GM19372 (cell line): ENCODE measurements around the gene PSEN2.
"Not testable (repeated sequence)": the region's sequence is repeated elsewhere in the genome, so short reads cannot be mapped to it uniquely, and the experiment has no call there.

Experiments used
- ATAC-seq: cut with Tn5 transposase; IDR thresholded peaks from one replicate; pipeline ENCODE4 v1.9.1; 2021; ENCODE audit warnings: mild to moderate bottlenecking, low read depth, moderate library complexity; ENCODE audit not compliant: unreplicated experiment

The PSEN2 gene

DNA sequence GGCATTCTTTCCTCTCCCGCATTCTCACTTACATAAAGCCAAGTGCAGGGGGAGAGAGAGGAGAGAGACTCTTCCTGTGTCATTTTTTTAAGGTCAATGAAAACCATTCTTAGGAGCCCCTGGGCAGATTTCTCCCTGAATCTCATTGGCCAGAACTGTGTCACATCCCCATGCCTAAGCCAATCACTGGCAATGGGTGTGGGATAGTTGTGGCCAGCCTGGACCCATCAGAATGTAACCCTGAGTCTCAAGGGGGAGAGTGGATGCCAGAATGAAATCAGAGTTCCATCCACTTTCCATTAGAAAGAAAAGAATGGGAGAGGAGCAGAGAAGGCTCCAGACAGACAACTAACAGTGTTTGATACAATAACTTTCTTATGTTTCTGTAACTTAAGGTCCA is 38.5 kb downstream of the PSEN2 start:
- ATAC-seq = no peak

DNA sequence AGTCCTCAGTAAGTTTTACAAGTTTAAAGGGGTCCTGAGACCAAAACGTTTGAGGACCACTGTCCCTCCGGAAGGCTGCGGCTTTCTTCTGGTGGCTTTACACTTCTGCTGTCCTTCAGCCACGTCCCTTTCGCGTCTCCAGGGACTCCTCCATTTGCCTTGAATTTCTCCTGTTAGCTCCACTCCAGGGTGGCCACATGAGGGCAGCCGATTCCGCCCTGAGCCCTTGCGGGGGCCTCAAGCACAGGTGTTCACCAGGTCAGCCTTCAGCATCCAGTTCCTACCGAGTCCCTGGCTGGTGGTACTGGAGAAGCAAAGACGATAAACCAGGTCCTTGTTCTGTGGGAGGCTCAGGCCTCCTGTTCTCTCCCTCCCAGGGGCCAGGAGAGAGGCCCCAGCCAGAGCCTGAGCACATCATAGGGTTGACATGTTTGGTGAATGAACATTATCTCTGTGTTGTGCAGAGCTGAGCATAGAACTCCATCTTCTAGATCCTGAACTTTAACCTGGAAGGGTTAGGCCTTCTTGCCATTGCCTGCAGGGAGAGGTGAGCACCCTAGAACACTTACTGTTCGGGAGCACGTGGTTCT is 42.3 kb downstream of the PSEN2 start:
- ATAC-seq = no peak

DNA sequence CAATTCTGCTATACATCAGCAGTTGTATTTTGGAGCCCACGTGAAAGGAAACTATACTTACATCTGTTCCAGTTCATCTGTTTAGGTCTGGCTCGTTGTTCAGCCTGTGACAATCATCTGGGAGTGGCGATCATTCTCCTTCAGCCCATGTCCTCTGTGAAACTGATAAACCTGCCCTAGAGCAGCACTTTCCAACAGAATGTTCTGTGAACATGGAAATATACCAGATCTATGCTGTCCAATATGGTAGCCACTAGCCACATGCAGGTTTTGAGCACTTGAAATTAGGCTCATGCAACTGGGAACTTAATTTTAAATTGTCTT is 45.2 kb downstream of the PSEN2 start:
- peak; percentile 18 for ATAC-seq

DNA sequence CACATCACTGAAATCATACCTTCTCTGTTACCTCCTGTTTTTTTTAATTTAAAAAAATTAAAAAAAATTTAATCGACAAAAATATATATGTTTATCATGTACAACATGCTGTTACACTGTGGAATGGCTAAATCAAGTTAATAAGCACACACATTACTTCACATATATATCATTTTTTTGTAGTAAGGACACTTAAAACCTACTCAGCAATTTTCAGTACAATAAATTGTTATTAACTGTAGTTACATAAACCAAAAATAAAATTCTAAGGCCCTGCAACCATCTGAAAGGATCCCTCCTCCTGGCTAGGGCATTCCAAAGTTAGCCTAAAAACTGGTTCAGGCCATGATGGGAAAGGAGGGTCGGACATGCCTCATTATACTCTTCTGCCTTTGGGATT is 46.1 kb downstream of the PSEN2 start:
- no peak for ATAC-seq

DNA sequence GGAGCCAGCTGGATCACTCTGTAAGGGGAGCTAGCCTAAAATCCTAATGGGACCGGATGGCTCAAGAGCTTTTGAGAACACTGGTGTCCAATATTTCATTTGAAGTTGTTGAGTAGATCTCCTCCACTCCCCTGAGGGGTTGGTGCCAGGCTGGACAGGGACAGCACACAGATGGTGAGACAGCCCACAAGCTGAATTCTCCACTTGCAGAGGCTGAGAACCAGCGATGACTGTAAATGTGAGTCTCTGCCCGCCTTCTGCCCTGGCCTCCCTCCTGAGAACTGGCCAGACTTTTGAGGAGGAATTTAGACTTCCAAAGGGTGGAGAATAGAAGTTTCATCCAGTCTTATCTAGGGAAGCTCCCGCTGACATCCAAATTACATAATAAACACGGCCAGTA is 49.2 kb downstream of the PSEN2 start:
- ATAC-seq = no peak

DNA sequence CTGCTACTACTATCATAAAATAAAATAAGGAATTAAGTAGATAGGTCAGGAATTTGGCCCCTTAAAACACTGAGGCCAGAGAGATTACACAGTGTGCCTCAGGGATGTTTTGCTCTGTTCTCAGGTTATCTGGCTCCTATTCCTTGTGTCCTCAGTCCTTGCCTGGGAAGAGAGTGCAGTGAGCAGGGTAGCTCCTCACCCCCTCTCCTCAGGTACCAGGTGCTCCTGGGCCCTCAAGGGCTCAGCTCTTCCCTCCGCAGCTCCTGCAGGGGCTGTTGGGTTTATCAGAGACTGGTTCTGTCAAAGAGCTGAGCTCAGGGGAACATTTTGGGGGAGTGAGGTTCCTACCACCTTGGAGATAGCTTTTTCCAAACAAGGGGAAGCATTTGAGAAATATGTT is 49.6 kb downstream of the PSEN2 start:
- no peak for ATAC-seq

DNA sequence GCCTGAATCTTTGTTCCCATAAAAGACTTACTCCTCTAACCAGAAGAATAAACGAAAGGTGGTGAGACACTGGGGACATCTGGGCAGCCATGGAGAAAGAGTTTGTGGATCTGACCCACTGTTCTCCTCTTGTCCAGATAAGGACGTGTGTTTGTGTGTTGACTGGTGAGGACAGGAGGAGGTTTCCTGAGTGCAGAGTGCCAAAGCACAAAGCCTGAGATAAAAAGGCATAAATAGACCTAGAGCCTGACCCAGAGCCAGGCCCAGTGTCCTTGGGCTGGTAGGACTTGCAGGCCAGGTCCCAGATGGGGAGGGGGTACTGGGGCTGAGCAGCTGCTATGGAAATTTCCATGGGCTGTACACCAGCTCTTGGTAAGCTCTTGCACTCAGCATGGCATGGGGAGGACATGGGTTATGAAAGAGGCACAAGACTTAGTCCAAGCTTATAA is 50.1 kb downstream of the PSEN2 start:
- ATAC-seq = no peak

DNA sequence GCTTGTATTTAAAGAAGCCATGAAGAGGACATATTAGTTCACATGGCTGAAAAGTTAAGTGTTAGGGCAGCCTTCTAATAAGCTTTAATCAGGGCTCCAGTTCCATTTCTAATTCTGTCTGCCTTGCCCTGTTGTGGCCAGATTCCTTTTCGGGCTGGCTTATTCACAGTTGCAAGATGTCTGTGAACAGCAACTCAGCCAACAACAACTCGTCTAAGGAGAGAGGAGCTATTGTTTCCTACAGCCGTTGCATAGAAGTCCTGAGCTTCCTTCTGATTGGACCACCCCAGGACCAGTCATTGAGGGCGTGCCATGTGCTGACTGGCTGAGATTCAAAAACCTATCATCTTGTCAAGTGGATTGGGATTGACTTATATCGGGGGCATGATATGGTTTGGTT is 51.1 kb downstream of the PSEN2 start:
- no peak for ATAC-seq

DNA sequence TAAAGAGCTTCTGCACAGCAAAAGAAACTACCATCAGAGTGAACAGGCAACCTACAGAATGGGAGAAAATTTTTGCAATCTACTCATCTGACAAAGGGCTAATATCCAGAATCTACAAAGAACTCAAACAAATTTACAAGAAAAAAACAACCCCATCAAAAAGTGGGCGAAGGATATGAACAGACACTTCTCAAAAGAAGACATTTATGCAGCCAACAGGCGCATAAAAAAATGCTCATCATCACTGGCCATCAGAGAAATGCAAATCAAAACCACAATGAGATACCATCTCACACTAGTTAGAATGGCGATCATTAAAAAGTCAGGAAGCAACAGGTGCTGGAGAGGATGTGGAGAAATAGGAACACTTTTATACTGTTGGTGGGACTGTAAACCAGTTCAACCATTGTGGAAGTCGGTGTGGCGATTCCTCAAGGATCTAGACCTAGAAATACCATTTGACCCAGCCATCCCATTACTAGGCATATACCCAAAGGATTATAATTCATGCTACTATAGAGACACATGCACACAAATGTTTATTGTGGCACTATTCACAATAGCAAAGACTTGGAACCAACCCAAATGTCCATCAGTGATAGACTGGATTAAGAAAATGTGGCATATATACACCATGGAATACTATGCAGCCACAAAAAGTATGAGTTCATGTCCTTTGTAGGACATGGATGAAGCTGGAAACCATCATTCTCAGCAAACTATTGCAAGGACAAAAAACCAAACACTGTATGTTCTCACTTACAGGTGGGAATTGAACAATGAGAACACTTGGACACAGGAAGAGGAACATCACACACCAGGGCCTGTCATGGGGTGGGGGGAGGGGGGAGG is 59.1 kb downstream of the PSEN2 start:
- ATAC-seq = not testable (repeated sequence)

DNA sequence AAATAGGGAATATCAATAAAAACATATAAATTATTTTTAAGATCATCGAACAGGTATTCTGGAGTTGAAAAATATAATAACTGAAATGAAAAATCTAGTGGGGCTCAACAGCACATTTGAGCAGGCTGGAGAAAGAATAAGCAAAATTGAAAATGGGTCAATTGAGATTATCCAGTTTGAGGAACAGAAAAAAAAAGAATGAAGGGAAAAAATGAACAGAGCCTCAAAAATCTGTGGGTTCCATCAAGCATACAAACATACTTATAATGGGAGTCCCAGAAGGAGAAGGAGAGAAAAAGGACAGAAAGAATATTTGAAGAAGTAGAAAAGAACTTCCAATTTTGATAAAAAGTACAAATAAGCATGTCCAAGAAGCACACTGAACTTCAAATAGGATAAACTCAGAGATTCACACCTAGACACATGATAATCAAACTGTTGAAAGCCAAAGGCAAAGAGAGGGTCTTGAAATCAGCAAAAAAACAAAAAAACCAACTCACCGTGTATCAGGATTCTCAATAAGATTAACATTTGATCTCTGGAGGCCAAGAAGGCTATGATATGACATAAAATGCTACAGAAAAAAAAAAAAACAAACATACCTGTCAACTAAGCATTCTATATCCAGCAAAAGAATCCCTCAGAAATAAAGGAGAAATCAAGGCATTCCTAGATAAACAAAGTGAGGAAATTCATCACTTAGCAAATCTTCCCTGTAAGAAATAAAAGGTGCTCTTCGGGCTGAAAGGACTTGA is 64.2 kb downstream of the PSEN2 start:
- no peak for ATAC-seq

DNA sequence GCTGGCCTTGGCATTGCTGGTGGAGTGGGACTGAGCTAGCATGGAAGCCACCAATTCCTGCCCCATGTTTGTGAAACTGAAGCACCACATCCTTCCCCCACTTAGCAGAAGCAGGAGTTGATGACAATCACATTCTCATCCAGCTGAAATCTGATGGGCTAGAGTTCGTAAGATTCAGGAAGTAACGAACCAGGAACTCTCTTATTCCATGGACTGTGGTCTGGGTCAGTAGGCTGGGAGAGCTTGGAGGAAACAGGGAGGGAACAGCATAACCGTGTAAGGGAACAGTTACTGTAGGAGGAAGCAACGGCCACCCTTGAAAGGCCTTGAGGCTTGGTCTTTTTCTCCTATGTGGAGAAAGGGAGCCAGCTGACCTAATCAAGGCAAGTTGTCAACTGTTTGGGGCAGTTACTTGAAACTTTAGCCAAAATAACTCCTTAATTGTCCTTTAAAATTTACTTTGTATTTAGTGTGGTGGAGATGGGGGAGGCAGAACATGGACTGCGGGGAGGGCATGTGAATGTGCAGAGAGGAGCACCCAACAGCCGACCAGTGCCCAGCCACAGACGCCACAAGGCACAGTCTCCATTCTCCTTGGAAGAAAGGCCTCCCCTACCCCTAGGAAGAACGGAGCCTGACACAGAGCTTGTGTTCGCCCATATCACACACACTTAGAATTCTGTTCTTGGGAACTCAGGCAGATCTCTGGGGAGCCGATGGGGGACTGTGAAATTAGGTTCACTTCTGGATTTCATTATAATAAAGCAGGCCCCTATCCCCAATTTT is 67.7 kb downstream of the PSEN2 start:
- ATAC-seq = no peak

DNA sequence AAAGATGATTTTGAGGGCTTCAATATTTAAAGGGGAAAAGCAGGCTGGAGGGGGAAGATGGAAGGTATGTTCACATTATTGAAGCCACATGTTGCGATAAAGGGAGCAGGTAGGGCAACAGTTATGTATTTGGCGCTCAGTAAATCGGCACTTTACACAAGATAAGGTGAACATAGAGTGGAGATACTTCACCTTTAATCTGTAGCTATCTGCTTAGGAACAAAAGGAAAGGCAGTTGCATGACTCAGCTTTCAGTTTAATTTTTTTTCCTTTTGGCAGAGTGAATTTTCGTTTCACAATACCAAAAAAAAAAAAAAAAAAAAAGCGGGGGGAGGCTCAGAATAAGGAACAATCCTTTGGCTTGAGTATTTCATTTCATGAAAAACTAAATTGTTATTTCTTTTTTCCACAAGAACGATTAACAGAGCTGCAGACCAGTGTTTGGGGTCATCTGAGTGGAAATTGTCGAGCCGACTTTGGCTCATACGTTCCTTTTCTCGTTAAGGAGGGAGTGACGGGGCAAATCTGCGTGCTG is 68.6 kb downstream of the PSEN2 start:
- no peak for ATAC-seq

DNA sequence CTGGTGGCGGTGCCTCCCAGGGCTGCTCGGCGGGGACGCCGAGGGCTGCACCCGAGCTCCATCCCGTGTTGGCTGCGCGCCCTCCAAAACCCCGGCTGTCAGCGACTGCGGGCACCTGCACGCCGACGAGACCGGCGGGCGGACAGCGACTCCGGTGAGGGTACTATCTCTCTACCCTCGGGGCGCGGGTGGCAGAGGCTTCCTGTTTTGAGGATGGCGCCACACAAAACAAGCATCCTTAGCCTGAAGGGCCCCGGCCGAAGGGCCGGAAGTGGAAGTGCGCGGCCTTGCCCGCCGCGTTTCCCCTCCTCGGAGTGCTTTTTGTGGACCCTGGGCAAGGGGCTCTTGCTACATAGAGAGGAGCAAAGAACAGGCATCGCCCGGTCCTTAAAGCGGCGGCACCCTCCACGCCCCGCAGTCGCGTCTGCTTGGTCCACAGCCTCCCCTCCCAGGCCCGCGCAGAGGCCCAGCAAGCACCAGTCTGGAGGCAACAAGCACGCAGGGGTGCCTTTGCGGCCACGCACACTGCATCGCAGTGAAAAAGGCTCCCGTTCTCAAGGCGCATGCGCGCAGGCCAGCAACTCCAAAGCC is 69.1 kb downstream of the PSEN2 start:
- peak; percentile 27 for ATAC-seq

DNA sequence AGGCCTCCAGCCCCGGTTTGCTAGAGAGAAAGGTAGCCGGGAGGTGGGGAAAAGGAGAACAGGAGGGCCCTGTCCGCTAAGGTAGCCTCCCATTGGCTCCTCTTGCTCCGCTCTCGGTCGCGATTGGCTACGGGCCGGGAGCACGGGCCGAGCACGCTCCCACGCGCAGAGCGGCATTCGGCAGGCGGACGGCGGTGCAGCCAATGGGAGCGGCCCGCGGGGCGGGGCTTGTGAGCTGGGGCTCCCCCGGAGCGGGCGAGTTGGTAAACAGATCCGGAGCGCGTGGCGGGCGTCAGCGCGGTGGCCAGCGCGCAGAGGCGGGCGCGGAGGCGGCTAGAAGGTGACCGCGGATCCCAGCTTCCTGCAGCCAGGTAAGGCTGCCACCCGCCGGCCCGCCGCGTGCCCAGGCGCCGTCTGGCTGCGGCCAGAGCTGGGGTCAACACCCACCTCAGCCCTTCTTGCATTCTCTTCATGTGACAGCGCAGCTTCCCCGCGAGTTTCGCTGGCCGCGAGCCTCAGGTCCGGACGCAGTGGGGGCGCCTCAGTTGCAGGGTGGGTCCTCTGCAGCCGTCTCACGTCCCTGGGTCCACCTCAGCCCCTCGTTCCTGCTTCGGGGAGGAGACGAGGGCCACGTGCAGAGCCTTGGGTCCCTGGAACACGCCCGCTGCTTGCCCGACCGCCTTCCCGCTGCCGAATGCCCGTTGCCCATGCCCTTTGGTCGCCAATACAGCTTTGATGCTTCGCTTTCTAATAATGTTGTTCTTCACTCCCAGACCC is 69.8 kb downstream of the PSEN2 start, which contains the start of gene COQ8A:
Gene COQ8A, plus strand, starts transcription at position 266 of the 777 bp plus-strand sequence. CDS start 21,092 bp downstream, outside the sequence.
- ATAC-seq = peak; percentile 90

DNA sequence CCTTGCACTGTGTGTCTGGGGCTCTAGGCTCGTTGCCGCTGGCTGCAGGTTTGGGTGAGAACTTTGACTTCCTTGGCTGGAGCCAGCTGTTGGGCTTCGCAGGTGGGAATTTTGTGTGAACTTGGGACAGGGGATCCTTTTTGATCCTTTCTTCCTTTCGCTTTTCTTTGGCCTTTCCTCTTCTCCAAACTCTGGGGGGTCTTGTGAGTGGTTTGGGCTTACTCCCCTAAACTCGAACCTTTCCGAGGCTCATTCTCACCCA is 70.3 kb downstream of the PSEN2 start:
- ATAC-seq = no peak

DNA sequence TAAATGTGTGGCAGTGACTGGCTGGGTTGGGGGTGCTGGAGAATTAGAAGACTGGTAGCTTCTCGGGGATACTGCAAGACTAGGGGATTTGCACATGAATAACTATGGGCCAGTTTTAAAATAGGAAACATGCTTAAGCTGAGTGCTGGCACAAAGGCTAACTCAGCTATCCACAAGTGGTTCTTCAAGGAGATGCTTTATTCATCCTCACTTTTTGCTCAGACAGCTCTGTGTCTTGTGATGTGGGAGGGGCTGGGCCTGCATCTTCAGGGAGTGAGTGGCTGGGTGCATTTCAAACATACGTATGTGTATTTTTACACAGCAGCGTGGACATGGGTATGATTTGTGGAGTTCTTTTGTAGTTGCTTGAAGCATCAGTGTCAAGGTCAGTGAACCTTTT is 72.0 kb downstream of the PSEN2 start:
- no peak for ATAC-seq

DNA sequence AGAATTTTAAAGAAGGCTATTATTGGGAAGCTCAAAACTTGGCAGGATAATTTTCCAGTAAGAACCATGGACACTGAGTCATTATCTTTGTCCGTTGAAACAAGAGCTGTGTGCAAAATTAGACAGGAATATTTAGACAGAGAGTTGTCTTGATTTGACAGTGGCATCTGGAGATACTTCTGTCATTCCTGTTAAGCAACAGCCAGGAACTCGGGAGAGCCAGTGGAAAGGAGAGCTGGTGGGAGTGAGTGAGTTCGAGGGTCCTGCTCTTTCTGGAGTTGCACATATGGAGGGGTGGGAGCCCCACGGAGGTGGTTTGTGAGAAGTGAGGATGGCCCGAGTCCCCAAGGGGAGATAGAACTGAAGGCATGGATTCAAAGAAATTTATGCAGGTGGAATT is 72.7 kb downstream of the PSEN2 start:
- no peak for ATAC-seq

DNA sequence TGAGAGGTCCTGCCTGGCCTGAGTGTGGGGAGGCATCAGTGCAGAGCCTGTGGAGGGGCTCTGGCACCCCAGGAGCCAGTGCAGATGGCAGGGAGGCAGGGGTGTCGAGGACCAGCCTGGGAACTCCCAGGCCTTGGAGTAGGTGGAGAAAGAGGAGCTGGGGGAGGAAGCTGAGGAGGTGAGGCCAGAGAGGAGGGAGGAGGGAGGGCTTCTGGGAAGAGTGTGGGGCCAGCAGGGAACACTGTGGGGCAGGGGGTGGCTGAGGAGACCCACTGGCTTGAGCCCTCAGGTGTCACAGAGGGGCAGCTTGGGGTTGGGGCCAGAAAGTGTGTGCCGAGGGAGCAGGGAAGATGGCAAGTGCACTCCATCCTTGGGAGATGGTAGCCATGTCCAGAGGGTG is 73.5 kb downstream of the PSEN2 start:
- ATAC-seq = no peak

DNA sequence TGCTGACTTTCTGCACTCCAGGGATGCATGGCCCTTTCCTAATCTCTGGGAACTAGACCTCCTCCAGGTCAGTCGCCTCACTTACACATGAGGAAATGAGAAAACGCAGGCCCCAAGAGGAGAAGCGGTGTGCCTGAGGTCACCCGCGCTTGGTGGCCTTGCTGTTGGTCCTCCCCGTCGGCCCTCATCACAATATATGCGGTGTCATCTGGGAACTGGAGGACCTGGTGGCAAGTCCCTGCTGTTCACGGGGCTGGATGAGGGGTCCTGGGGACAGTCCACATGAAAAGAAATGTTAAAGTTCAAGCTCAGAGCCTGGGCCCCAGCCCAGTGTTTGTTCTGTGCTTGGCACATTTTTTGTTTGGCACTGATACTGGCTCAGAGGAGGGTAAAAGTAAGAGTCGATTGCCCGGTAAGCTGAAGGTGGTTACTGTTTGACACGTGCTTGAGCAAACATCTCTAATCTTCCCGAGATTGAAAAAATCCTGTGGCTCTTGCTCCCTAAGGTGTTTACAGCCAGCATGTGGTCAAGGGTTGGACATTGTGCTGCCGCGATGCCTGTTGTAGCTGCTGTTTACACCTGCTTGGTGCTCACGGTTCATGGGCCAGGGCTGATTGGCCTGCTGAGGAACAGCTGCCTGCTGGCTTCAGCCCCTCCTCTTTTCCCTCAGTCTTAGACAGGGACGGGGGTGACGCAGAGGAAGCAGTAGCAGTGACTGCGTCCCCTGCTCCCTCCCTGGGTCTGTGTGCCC is 74.9 kb downstream of the PSEN2 start:
- no peak for ATAC-seq
